WTC11 (cell line): ENCODE results near the gene CYB561D2. TPM values are rescaled to one million over a fixed set of nuclear protein-coding genes. Genes with fewer than 3 reads are reported as not detected.

Experiments used
- ATAC-seq: fragments of 200-7000 bp; cut with Tn5 transposase; 2 replicates; pipeline ENCODE4 v1.10.0; 2021; ENCODE audit warnings: mild to moderate bottlenecking, moderate library complexity
- CTCF ChIA-PET: fragments of 300-600 bp; sonication (Branson Sonifier 250); formaldehyde crosslinking; loops from one replicate; lab custom pipeline; 2021; ENCODE audit warnings: antibody characterized with exemption; lab: Charles Lee
- POLR2A ChIA-PET: fragments of 350-600 bp; sonication (Branson Sonifier 250); formaldehyde crosslinking; loops from one replicate; lab custom pipeline; 2021; ENCODE audit warnings: antibody characterized with exemption; lab: Charles Lee
- DNase-seq: peaks from one replicate; pipeline ENCODE4 v3.0.0; 2021; ENCODE audit warnings: low spot score
- H3K27ac Mint-ChIP-seq: 2 replicates; pipeline ENCODE4 v1.8.0; 2021; ENCODE audit warnings: mixed read lengths
- H3K27me3 Mint-ChIP-seq: 2 replicates; pipeline ENCODE4 v1.8.0; 2021; ENCODE audit warnings: low read depth, mild to moderate bottlenecking, moderate library complexity, mixed read lengths
- H3K36me3 Mint-ChIP-seq: 2 replicates; pipeline ENCODE4 v1.8.0; 2021; ENCODE audit warnings: mixed read lengths
- H3K4me1 Mint-ChIP-seq: 2 replicates; pipeline ENCODE4 v1.8.0; 2022; ENCODE audit warnings: mixed read lengths
- H3K4me3 Mint-ChIP-seq: 2 replicates; pipeline ENCODE4 v1.8.0; 2021; ENCODE audit warnings: mild to moderate bottlenecking, moderate library complexity, mixed read lengths
- H3K9me3 Mint-ChIP-seq: 2 replicates; pipeline ENCODE4 v1.8.0; 2021; ENCODE audit warnings: mixed read lengths
- ATF1 ChIP-seq: sonication (generic); formaldehyde crosslinking; IDR thresholded peaks from 2 replicates; pipeline ENCODE4 v1.8.1; 2023; ENCODE audit warnings: mild to moderate bottlenecking, moderate library complexity, missing genetic modification reagents
- EMX1 ChIP-seq: fragments of 250-450 bp; sonication (Bioruptor Pico); IDR thresholded peaks from 2 replicates; pipeline ENCODE4 v1.8.0; 2021; ENCODE audit warnings: mild to moderate bottlenecking
- ESRRA ChIP-seq: sonication (generic); formaldehyde crosslinking; IDR thresholded peaks from 2 replicates; pipeline ENCODE4 v1.8.1; 2022; ENCODE audit warnings: mild to moderate bottlenecking, missing genetic modification reagents, borderline replicate concordance
- FOXJ3 ChIP-seq: sonication (generic); formaldehyde crosslinking; IDR thresholded peaks from 2 replicates; pipeline ENCODE4 v1.9.0; 2021; ENCODE audit warnings: missing genetic modification reagents, mild to moderate bottlenecking, borderline replicate concordance
- FOXP4 ChIP-seq: sonication (generic); formaldehyde crosslinking; IDR thresholded peaks from 2 replicates; pipeline ENCODE4 v1.8.0; 2022; ENCODE audit warnings: mild to moderate bottlenecking, missing genetic modification reagents
- PREB ChIP-seq: sonication (generic); formaldehyde crosslinking; IDR thresholded peaks from 2 replicates; pipeline ENCODE4 v1.8.1; 2022; ENCODE audit warnings: mild to moderate bottlenecking, missing genetic modification reagents, moderate library complexity, borderline replicate concordance
- RELA ChIP-seq: sonication (generic); formaldehyde crosslinking; IDR thresholded peaks from 2 replicates; pipeline ENCODE4 v1.8.1; 2022; ENCODE audit warnings: missing genetic modification reagents, mild to moderate bottlenecking, borderline replicate concordance
- TCF7 ChIP-seq: sonication (generic); formaldehyde crosslinking; IDR thresholded peaks from 2 replicates; pipeline ENCODE4 v1.8.0; 2022; ENCODE audit warnings: mild to moderate bottlenecking, low read depth, missing genetic modification reagents, moderate library complexity
- ZBTB43 ChIP-seq: sonication (generic); formaldehyde crosslinking; IDR thresholded peaks from 2 replicates; pipeline ENCODE4 v1.8.1; 2023; ENCODE audit warnings: mild to moderate bottlenecking, missing genetic modification reagents
- ZNF121 ChIP-seq: sonication (generic); formaldehyde crosslinking; IDR thresholded peaks from 2 replicates; pipeline ENCODE4 v1.8.0; 2023; ENCODE audit warnings: missing genetic modification reagents
- ZNF232 ChIP-seq: sonication (generic); formaldehyde crosslinking; IDR thresholded peaks from 2 replicates; pipeline ENCODE4 v1.8.0; 2022; ENCODE audit warnings: mild to moderate bottlenecking, missing genetic modification reagents
- total RNA-seq: library from RNA; stranded (reverse); gene quantifications from 3 replicates; pipeline ENCODE4 v1.2.3, GENCODE V29; 2021
- TF ChIP-seq, protein P1 (sequence below): sonication (generic); formaldehyde crosslinking; IDR thresholded peaks from 2 replicates; pipeline ENCODE4 v1.8.1; 2023; ENCODE audit warnings: mild to moderate bottlenecking, missing genetic modification reagents, borderline replicate concordance
- TF ChIP-seq, protein P2 (sequence below): sonication (generic); formaldehyde crosslinking; IDR thresholded peaks from 2 replicates; pipeline ENCODE4 v1.8.1; 2022; ENCODE audit warnings: low read depth, mild to moderate bottlenecking, moderate library complexity, missing genetic modification reagents, borderline replicate concordance
- TF ChIP-seq, protein P3 (sequence below): sonication (generic); formaldehyde crosslinking; conservative IDR thresholded peaks from 2 replicates; pipeline ENCODE4 v1.8.1; 2023; ENCODE audit warnings: mild to moderate bottlenecking, low read depth, missing genetic modification reagents, moderate library complexity

The CYB561D2 gene
- total RNA-seq, 1 experiment from 2014 or later, result 9.8 TPM

- Mint-ChIP-seq H3K9me3 (no peaks in the 10 kb centered on the region), H3K4me3 (no peak overlapping the region), H3K27ac (no peak overlapping the region), H3K36me3 (no peaks in the 10 kb centered on the region), H3K27me3 (no peaks in the 10 kb centered on the region), H3K4me1 (no peaks in the 10 kb centered on the region)
- DNase-seq (no peak), ATAC-seq (no peak)
- CTCF ChIA-PET, result no interaction called here
- TF ChIP-seq ZBTB43 (CRISPR knock-in tag), result no peak
- no peak for TF ChIP-seq FOXJ3 (CRISPR knock-in tag)
- no peak for TF ChIP-seq EMX1
- TF ChIP-seq ATF1, result no peak
- TF ChIP-seq, protein P1, sequence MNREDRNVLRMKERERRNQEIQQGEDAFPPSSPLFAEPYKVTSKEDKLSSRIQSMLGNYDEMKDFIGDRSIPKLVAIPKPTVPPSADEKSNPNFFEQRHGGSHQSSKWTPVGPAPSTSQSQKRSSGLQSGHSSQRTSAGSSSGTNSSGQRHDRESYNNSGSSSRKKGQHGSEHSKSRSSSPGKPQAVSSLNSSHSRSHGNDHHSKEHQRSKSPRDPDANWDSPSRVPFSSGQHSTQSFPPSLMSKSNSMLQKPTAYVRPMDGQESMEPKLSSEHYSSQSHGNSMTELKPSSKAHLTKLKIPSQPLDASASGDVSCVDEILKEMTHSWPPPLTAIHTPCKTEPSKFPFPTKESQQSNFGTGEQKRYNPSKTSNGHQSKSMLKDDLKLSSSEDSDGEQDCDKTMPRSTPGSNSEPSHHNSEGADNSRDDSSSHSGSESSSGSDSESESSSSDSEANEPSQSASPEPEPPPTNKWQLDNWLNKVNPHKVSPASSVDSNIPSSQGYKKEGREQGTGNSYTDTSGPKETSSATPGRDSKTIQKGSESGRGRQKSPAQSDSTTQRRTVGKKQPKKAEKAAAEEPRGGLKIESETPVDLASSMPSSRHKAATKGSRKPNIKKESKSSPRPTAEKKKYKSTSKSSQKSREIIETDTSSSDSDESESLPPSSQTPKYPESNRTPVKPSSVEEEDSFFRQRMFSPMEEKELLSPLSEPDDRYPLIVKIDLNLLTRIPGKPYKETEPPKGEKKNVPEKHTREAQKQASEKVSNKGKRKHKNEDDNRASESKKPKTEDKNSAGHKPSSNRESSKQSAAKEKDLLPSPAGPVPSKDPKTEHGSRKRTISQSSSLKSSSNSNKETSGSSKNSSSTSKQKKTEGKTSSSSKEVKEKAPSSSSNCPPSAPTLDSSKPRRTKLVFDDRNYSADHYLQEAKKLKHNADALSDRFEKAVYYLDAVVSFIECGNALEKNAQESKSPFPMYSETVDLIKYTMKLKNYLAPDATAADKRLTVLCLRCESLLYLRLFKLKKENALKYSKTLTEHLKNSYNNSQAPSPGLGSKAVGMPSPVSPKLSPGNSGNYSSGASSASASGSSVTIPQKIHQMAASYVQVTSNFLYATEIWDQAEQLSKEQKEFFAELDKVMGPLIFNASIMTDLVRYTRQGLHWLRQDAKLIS (CRISPR knock-in tag), result no peak
- TF ChIP-seq PREB (CRISPR knock-in tag), result no peak
- TF ChIP-seq, protein P2, sequence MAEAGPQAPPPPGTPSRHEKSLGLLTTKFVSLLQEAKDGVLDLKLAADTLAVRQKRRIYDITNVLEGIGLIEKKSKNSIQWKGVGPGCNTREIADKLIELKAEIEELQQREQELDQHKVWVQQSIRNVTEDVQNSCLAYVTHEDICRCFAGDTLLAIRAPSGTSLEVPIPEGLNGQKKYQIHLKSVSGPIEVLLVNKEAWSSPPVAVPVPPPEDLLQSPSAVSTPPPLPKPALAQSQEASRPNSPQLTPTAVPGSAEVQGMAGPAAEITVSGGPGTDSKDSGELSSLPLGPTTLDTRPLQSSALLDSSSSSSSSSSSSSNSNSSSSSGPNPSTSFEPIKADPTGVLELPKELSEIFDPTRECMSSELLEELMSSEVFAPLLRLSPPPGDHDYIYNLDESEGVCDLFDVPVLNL (CRISPR knock-in tag), result no peak
- TF ChIP-seq, protein P3, sequence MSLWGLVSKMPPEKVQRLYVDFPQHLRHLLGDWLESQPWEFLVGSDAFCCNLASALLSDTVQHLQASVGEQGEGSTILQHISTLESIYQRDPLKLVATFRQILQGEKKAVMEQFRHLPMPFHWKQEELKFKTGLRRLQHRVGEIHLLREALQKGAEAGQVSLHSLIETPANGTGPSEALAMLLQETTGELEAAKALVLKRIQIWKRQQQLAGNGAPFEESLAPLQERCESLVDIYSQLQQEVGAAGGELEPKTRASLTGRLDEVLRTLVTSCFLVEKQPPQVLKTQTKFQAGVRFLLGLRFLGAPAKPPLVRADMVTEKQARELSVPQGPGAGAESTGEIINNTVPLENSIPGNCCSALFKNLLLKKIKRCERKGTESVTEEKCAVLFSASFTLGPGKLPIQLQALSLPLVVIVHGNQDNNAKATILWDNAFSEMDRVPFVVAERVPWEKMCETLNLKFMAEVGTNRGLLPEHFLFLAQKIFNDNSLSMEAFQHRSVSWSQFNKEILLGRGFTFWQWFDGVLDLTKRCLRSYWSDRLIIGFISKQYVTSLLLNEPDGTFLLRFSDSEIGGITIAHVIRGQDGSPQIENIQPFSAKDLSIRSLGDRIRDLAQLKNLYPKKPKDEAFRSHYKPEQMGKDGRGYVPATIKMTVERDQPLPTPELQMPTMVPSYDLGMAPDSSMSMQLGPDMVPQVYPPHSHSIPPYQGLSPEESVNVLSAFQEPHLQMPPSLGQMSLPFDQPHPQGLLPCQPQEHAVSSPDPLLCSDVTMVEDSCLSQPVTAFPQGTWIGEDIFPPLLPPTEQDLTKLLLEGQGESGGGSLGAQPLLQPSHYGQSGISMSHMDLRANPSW (CRISPR knock-in tag), result no peak
- TF ChIP-seq ESRRA (CRISPR knock-in tag), result no peak
- no peak for TF ChIP-seq TCF7 (CRISPR knock-in tag)
- TF ChIP-seq ZNF232 (CRISPR knock-in tag), result no peak
- no peak for TF ChIP-seq FOXP4 (CRISPR knock-in tag)
- no peak for TF ChIP-seq ZNF121
- no peak for TF ChIP-seq RELA (CRISPR knock-in tag)
- POLR2A ChIA-PET, result no interaction called here
Observed at GRCh38 chr3:50393061-50393460, 42.4 kb downstream of the CYB561D2 start.
